GM21825 (cell line): ENCODE data around the gene SLC9A6.
"Not testable (repeated sequence)": the region's sequence is repeated elsewhere in the genome, so short reads cannot be mapped to it uniquely, and the experiment has no call there.

ENCODE experiments used
- ATAC-seq: cut with Tn5 transposase; IDR thresholded peaks from one replicate; pipeline ENCODE4 v1.9.1; 2021; ENCODE audit warnings: mild to moderate bottlenecking, moderate library complexity; ENCODE audit not compliant: unreplicated experiment

SLC9A6 gene

DNA sequence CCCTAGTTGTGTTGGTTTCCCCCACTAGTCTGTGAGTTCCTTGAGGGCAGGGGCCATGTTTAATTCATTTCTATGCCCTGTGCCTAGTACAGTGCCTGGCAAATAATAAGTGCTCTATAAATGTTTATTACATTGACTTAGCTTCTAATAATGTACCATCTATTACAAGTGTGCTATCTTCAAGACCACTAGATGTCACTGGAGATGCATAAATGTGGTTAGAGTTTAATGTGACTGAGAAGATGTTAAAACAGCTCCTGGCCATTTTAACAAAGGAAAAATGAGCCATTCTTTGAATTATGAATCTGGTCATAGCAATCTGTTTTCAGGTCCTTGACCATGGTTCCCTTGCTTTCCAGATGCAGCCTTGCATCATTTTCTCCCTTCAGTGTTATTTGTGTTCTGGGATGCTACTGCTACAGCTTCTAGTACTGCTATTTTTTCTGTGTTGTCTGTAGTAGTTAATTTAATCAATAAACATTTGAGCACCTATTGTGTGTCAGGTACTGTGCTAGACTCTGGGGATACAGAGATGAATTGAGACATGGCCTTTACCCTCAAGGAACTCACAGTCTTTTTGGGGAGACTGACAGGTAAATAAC, 43.2 kb downstream of the SLC9A6 start:
- ATAC-seq: no peak

DNA sequence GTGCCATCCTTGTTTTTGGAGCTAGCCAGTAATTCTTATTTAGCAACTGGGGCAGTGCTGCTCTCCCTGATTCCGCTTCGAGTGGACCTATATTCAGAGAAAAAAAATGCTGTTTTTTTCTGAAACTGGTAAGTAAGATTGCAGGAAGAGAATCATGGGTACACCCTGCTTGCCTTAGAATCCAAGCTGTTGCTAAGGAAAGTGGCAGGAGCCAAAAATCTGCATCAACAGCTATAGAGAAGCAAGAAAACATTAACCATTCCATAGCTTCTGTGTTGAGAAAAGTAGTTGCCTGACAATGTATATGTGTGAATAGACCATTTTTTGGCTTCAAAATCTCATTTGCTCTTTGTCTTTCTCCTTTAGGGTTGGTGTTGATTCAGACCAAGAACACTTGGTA, 44.5 kb downstream of the SLC9A6 start:
- no peak for ATAC-seq

DNA sequence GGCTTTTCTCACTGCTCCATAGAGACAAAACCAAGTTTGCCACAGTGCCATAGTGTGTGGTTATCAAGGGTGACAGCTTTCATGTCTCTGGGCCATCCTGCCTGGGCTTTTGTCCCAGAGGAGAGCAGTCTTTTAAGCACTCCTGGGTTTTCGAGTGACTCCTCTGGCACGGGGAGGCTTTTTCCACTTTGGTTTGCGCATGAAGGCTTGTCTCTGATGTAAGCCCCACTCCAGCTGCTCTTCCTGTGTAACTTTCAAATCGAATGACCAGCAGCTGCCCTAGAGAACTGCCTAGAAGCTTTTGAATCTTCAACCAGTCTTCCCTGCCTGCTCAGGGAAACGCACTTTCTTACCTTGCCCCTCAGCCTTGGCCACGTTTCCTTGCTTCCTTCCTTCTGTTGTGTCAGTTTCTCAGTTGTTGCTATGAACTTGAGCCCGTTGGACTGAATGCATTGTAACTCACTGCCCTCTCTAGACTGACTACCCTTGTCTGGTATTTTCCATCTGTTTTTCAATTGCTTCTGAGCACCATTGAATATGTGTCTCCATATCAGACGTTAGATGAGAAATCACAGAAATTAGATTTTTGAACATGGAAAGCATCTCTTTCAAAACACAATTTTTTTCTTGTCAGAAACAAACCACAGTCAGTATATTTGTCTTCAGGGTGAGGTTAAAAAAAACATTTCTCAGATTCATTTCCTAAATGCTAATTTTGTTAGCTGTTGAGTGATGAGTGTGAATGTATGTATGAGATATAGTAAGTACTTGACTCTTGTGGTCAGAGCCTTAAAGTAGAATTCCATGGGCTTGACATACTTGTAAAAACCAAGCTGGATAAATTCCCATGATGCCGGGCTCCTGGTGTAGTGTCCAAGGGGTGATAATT, 45.3 kb downstream of the SLC9A6 start:
- ATAC-seq: no peak

DNA sequence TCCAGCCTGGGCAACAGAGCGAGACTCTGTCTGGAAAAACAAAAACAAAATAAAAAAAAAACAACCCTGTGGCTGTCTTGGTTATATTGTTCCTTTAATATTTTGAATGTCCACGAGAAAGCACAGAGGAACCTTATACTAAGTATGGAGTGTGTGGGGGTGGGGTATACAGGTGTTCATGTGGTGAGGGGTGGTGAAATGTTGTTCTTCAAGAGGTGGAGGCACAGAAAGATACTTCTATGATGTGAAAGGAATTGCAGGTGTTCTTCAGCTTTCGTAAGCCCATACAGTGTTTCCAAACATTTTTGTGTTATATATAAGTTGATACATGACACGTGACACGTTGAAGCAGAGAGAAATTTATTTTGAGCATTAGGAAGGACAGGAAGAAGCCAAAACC, 46.4 kb downstream of the SLC9A6 start:
- no peak for ATAC-seq

DNA sequence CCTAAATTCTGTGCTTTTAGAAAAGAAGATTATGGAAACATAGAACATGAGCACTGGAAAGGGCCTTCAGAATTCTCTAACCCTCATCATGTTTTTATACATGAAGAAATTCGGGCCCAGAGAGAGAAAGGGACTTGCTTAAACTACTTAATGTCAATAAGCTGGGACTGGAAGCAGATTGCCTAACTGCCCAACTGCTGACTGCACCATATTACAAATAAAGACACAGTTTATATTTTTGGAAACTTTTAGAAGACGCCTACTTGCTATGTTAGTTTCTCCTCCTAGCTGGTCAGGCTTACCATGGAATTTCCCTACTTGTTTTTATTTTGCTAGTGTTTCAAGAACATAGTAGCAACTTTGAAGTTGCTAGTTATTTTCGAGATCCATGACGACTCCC, 47.1 kb downstream of the SLC9A6 start:
- ATAC-seq: no peak

DNA sequence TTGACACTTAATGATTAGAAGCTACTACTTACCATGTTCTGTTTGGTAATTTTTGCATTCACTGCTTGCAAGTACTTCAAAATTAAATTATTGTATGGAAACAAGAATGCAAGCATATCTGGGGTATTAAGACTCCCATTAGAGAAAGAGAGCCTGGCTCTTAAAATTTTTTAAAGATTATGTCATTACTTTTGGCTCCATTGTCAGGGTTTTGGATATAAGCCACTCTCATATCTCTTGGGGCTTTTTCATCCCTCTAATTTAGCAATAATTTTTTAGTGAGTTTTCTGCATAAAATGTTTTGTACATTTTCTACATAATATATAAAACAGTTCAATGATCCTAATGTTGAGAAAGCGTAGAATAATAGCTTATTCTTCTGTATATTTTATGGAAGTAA, 49.4 kb downstream of the SLC9A6 start:
- no peak for ATAC-seq

DNA sequence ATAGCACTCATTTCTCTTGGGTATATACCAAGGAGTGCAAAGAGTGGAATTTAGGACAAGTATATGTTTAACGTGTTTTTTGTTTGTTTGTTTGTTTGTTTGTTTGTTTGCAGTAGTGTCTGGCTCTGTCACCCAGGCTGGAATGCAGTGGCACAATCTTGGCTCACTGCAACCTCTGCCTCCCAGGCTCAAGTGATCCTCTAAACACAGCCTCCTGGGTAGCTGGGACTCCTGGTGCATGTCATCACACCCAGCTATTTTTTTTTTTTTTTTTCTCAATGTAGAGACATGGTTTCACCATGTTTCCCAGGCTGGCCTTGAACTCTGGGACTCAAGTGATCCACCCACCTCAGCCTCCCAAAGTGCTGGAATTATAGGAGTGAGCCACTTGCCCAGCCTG, 50.4 kb downstream of the SLC9A6 start:
- ATAC-seq: no peak

DNA sequence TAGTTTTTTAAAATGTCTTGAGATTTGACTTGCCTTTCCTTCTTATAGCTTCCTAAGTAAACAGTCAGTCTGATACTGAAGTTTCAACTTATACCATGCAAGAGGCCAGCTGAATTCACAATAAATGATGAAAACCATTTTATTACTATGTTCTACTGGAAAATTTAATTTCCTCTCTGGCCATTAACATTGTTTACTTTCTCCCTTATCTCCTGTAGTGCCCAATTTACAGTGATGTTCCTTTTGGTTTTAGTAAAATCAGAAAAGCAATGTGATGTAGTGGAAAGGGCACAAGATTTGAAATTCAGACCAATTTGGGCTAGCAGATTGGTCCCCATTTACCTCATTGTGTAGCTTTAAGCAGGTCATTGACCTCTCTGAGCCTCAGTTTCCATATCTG, 54.2 kb downstream of the SLC9A6 start:
- ATAC-seq: no peak

DNA sequence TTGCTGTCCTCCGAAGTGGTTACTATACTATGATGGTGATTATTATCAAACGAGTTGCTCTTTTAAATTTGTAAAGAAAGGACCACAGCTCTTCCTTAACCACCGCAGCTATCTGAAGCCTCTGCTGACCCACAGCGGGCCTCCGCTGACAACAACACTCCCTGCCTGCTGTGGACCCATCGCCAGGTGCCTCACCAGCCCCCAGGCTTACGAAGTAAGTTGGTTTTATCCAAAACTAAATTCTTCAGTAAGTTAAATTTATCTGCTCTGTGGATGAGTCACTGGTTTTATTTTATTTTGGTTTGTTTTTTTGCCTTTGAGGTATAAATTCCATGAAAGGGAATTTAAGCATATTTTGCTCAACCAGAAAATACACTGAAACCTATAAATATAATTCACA, 54.7 kb downstream of the SLC9A6 start:
- ATAC-seq: no peak

DNA sequence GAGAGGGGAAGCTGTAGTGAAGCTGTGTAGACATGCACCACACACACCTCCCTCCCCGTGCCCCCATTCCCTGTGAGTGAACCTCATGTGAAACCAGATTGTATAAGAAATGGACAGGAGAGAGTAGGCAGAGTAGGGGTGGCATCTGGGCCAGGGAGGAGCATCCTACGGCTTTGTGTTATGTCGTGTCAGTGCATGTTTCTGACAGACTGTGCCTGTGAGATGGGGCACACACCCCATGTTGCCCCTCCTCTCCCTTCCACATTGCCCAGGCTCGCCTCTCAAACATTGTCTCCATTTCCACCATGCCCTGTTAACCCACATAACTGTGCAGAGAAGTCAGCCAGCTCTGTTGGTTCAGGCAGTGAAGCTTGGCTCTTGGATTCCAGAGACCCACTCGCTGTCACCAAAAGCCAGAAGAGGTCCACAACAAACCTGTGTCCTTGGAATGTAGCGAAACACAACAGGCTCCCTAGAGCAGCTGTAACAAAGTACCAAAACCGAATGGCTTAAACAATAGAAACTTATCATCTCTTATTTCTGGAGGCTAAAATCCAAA, 56.1 kb downstream of the SLC9A6 start:
- no peak for ATAC-seq

DNA sequence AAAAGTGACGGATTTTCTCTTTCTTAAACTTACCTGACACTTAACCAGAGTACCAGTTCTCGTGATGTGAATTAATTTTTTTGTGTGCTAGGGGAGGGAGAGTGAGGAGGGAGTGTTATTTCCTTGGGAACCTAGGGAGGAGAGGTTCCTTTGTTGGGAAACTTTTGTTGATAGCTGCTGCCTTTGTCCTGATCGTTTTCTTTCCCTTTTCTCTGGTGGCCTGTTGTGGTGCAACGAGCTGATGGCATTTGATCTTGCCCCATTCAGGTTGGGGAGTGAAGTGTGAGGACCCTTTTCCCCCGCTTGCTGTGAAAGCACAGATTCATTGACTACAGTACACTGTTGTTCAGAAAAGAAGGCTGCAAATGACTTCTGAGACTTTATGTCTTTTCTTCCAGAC, 59.8 kb downstream of the SLC9A6 start:
- no peak for ATAC-seq

DNA sequence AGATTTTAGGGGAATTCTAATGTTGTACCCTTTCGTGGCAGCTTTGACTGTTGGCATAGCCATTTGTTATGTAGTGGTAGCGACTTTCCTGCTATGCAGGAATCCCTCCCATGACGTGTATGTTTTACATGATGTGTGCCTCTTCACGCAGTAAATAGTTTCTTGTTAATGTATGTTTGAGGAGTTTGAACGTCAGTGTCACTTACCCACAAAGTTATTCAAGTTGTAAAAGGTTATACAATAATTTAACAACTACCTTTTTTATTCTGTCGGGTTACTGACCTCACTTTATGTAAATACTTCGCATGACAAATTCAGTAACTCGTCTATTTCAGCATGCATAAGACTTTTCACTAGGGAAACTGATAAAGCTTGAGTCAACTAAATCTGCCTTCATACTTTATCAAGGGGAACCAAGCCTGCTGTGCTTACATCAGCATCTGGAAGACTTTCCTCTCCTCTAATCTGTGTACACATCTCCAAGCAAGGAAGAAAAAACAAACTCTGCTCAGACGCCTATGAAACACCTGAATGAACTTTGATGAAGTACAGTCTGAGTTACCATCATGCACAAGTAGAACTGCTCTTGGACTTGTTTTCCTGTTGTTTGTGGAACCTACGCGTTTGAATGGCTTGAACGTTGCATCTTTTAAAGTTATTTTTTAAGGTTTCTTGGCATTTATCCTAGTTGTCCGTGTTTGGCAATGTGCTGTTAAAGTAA, 61.2 kb downstream of the SLC9A6 start:
- ATAC-seq: no peak

DNA sequence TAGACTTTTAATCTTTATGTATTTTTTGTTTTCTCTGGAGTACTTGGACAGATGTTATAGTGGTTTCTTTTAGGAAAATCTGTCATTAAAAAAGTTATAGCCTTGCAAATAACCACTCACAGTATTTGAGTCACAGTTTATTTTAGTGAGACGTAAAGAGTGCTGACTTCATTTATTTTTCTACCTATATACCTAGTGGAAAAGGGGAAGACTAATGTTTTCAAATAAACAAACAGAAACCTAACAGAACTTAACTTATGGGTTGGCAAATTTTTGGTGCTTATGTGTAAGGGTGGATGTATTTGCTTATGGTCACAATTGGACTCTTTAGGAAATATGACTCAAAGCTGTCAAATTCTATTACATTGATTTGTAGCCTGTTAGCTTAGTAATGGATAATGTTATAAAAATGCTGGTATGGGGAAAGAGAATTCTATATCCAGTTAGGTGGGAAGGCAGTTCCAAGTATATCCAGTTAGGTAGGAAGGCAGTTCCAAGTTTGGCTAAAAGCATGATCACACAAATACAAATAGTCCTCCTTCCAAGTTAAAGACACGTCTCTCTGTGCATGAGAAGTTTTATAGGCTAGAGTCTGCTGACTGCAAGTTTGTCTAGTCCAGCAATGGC, 61.9 kb downstream of the SLC9A6 start:
- ATAC-seq: no peak

DNA sequence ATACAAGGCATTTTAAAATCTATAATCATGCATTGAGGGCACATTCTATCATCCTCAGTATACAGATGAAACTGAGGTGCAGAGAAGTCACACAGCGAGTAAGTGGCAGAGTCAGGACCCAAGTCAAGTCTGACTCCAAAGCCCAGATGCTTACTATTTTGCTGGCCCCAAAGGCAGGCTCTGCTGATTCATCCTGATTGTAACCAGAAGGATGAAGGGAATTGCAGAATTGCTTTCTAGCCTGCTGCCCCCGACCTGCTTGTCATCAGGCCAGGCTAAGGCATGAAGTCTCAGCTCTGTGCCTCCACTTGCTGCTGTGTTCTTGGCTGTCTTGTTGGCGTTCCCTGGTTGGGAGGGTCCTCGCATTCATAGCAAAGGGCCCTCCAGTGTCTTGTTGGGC, 62.7 kb downstream of the SLC9A6 start:
- ATAC-seq: no peak

DNA sequence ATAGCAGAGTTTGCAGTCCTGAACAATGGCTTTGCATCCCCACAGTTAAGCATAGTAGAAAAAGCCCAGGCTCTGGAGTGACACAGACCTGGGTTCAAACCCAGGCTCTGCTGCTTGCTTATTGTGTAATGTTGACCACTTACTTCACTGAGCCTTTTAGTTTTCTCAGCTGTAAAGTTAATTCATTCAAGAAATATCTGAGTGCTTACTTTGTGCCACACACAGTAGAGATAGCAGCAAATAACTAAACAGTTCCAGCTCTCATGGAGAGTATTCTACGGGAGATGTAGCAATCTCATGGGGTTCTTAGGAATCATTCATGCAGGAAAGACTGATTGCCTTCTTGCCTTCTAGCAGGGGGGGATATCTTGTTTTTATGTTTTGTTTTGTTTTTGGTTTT, 63.2 kb downstream of the SLC9A6 start:
- ATAC-seq: no peak

DNA sequence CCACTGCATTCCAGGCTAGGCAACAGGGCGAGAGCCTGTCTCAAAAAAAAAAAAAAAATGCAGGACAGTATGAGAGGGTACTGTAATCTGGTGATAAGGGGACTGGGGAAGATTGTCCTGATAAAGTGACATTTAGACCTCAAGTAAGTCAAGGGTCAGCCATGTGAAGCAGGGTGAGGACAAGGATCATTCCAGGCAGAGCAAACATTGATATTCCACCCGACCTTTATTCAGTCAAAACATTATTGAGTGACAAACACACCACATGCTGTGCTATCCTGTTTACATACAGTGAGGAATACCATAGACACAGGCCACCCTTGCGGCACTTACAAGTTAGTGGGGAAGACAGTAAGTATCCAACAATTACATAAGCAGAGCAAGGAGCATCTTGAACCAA, 64.4 kb downstream of the SLC9A6 start:
- ATAC-seq: no peak

DNA sequence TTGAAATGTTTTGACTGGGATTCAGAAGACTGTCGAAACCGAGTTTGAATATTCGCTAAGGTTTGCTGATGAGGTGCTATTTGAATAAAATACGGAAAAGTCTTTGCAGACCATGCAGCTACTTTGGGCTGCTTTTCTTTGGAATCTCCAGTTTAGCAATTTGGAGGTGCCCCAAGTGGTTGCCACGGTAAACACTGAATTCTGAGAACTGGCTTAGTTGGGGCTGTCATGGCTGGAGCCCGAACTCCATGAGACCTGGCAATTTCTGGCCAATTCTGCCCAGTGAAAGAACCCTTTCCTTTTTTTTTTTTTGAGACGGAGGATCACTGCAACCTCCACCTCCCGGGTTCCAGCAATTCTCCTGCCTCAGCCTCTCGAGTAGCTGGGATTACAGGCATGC, 65.6 kb downstream of the SLC9A6 start:
- ATAC-seq: not testable (repeated sequence)

DNA sequence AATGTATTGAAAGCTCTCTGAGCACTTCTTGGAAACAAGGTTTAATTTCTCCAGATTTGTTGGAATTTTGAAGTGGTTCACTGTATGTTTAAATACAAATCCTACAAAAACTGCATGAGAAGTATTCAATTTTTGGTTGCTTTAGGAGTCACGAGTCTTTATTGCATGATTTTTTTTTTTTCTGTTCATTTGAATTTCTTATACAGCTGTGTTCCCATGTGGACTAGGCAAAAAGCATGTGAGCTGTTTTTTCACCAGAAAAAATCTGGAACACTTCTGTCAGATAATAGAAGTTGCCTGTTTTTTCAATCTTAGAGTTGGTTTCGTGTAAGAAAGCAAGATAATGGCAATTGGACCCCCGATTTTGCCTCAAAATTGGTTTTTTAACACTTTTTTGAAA, 66.4 kb downstream of the SLC9A6 start:
- ATAC-seq: no peak

DNA sequence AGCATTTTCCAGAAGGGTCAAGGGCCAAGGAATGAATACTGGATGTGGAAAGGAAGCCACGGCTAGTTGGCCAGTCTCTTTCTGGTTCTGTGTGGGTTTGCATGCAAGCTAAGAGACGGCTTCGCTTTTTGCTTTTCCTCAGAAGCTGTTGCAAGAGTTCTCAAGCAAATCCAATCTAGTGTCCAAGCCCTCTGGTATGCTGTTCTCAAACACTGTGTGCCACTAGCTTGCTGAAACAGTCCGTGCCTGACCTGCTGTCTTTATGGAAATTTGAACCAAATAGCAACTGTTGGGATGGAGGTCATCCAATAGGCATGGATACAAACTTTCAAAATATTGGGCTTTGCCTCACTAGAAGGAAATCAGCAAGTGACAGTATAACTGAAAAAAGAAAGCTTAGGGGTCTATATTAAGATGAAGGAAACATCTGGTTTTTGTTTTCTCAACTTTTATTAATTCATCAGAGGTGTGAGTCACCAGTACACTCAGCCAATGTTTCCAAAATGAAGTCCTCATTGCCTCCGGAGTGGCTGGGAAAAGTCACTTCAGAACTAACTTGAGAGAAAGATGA, 70.5 kb downstream of the SLC9A6 start:
- ATAC-seq: no peak

DNA sequence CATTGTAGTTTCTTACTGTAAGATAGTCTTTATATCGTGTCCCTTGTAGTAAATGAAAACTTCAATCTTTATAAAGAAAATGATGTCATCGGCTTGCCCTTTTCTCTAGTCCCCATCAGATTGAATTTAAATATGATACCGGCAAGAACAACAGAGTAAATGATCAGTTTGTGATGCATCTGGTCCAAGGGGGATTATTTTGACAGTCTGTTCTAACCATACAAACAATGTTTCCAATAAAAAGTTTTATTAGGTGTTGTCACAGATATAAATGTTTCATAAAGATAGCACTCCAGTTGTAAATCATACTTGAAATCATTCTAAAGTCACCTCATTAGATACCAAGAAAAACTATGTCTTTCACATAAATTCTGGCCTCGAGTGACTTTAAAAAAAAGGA, 72.3 kb downstream of the SLC9A6 start:
- no peak for ATAC-seq

DNA sequence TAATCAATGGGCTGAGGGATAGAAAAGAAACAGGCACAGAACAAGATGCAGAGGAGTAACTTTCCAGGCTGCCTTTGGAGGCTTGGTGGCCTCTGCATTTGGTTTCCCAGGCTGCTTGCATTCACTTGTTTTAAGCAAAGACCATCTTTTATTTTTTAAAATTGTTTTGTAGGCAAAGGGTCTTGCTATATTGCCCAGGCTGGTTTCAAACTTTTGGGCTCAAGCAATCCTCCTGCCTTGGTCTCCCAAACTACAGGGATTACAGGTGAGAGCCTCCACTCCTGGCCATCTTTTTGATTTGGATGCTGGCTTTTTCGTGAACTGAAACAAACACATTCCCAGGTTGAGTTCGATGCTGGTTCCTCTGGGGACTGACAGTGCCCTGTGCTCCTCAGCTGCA, 74.1 kb downstream of the SLC9A6 start:
- ATAC-seq: no peak
